GM21367 (cell line): ENCODE data around the gene DHODH.
"Not testable (repeated sequence)": the region's sequence is repeated elsewhere in the genome, so short reads cannot be mapped to it uniquely, and the experiment has no call there.

ENCODE experiments used
- ATAC-seq: cut with Tn5 transposase; IDR thresholded peaks from one replicate; pipeline ENCODE4 v1.9.1; 2021; ENCODE audit not compliant: unreplicated experiment

Gene DHODH

DNA sequence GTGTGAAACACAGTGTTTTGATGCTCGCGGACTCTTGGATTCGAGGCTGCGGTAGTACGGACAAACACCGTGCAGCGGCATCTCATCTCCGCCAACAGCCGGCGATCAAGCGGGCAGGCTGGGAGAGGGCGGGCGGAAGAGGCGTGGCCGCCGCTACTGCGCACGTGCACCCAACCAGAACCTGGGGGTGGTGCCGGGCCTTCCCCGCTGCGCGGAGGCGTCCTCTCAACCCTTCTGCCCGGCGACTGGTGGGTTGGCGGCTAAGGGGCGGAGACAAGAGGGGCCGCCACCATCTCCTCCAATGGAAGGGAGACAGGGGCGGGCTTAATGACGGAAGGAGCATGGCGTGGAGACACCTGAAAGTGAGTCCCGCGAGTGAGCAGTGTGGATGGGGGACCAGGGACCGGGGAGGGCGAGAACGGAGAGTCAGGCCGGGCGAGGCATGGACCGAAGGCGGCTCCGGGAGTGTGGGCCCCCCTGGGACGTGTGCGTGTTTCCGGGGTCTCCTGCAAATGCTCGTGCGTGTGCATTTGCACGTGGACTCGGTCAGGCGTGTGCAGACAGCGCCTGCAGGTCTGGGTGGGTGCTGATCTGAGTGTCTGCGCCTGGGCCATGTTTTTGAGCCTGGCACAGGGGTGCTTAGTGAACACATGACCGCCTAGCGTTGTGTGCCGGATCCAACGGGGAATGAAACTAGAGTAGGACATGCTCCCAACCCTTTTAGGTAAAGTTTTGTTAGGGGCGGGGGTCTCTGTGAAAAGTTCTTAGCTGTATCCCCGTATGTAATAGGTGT, at the start of gene DHODH:
TSS of gene DHODH (plus strand) at position 321 of the 793 bp plus-strand sequence. CDS start at position 342, 21 bp downstream.
- peak; percentile 99 for ATAC-seq

DNA sequence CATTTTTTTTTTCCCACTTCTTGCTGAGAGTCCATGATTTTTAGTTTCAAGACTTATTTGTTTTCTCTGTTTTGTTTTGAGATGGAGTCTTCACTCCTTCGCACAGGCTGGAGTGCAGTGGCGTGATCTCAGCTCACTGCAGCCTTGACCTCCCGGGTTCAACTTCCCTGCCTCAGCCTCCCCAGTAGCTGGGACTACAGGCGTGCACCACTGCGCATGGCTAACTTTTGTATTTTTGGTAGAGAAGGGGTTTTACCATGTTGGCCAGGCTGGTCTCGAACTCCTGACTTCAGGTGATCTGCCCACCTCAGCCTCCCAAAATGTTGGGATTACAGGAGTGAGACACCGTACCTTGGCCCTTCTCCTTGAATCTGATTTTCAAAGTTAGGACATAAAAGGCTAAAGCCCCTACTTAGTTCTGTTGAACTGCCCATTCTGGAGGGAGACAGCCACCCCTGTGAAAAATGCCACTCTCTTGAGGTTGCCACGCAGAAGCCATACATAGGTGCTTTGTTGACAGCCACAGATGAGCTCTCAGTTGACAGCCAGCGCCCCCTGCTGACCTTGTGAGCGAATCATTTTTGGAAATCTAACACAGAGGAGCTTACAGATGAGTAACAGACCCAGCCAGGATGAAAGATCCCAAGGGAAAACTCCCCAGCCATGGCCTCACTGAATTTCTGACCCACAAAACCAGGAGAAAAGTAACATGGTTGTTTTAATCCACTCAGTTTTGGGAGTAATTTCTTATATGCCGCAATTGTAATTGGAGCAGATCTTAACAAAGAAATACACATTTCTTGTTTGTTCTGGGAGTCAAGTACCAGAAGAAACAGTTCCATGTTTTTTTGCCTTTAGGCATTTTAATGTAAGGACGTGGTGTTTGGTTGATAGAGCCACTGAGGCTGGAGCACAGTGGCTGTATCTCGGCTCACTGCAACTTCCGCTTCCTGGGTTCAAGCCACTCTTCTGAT, 47.2 kb upstream of the DHODH start:
- ATAC-seq = no peak

GRCh38 chr16:71963125-71963875, 45.2 kb upstream of the DHODH start:
- no peak for ATAC-seq

DNA sequence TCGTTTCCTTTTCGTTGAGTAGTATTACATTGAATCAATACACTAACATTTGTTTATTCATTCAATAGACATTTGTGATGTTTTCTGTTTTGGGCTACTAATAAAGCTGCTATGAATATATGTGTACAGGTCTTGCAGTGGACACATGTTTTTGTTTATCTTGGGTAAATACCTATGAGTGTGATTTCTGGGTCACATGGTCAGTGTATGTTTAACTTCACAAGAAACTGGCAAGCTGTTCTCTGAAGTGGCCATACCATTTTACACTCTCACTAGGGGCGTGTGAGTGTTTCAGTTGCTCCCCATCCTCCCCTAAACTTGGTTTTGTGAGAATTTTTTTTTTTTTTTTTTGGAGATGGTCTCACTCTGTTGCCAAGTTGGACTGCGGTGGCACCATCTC, 43.3 kb upstream of the DHODH start:
- no peak for ATAC-seq

DNA sequence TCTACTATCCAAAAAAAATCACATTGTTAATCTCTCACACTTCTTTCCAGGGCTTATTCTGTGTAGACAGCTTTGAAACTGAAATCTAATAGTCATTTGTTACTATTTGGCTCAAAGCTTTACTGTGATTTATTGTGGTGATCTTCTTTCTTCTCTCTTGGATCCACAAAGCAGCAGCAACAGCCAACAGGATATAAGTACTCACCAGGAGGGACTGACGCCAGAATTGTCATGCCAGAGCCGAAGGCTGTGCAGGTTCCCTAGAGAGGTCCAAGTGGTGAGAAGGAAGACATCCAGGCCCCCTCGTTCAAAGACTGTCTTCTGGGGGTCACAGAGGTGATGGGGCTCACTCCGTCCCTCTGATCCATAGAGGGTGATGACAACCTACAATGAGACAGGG, 41.6 kb upstream of the DHODH start:
- ATAC-seq = no peak

- no peak for ATAC-seq
Measured at GRCh38 chr16:71969353-71969752, 39.2 kb upstream of the DHODH start.

- no peak for ATAC-seq
Measured at GRCh38 chr16:71971571-71971970, 37.0 kb upstream of the DHODH start.

GRCh38 chr16:71972356-71972755, 36.2 kb upstream of the DHODH start:
- no peak for ATAC-seq

DNA sequence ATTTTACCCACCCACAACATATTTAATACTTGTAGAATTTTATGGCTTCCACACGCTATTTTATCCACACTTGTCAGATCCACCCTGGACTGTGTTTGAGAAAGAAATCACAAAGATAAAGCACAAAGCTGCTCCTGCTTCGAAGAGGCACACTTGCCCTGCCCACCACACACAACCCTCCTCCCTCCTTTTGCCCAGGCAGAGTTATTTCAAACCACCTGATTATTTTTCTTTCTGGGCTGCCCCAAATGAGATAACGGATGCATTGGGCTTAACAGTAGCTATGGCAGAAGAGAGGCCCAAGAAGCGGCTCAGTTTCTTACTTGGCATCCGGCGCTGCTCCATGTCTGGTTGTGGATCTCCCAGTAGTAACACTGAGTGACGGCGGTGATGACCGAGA, 35.5 kb upstream of the DHODH start:
- no peak for ATAC-seq

GRCh38 chr16:71974068-71974818, 34.3 kb upstream of the DHODH start:
- no peak for ATAC-seq

- no peak for ATAC-seq
Measured at GRCh38 chr16:71985262-71985974, 23.1 kb upstream of the DHODH start.

GRCh38 chr16:71986131-71986530, 22.4 kb upstream of the DHODH start:
- no peak for ATAC-seq

DNA sequence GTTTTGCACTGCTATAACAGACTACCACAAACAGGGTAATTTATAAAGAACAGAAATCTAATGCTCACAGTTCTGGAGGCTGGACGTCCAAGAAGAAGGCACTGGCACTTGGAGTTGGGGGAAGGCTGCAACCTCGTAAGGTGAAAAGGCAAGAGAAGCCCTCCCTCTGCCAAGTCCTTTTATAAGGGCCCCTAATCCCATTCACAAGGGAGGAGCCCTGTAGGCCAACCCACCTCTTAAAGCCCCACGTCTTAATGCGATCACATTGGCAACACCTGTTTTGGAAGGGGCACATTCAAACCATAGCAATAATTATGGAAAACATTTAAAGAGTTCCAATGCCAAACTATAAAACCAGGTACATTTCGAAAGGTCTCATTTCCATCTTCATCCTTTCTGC, 13.5 kb upstream of the DHODH start:
- ATAC-seq = no peak

DNA sequence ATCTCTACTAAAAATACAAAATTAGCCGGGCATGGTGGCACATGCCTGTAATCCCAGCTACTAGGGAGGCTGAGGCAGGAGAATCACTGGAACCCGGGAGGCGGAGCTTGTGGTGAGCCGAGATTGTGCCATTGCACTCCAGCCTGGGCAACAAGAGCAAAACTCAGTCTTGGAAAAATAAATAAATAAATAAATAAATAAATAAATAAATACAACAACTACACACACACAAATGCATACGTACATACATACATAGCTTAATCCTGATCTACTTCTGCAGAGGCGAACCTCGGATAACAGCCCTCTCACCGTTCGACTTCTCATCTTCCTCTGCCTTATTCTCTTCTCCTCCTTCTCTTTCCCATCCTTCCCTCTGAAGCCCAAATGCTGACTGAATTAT, 11.0 kb upstream of the DHODH start:
- not testable (repeated sequence) for ATAC-seq

GRCh38 chr16:72001180-72001874, 7.2 kb upstream of the DHODH start:
- no peak for ATAC-seq

DNA sequence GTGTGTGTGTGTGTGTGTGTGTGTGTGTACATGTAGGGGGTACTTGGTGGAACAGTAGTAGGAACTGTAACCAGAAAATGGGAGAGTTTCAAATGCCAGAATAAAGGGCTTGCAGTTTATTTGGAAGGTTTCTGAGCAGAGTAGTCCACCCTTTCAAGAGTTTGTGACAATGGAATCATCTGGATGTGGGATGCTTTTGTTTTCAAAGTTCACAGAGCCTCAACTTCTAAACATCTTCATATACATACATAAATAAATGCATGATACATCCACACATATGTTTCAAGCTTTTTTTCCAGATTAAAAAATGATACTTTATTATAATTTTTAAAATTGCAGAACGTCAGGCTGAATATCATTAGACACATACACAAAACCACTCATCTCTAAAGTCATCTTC, 5.9 kb upstream of the DHODH start:
- ATAC-seq = no peak

DNA sequence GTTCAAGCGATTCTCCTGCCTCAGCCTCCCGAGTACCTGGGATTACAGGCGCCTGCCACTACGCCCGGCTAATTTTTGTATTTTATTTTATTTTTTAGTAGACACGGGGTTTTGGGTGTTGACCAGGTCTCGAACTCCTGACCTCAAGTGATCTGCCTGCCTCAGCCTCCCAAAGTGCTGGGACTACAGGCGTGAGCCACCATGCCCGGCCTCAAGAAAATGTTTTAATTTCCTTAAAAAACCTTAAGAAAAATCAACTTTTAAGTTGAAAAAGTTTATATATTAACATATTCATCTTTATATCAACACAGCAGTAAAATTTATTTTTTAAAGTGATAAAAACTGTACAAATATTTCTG, 500 bp upstream of the DHODH start:
- ATAC-seq = not testable (repeated sequence)

DNA sequence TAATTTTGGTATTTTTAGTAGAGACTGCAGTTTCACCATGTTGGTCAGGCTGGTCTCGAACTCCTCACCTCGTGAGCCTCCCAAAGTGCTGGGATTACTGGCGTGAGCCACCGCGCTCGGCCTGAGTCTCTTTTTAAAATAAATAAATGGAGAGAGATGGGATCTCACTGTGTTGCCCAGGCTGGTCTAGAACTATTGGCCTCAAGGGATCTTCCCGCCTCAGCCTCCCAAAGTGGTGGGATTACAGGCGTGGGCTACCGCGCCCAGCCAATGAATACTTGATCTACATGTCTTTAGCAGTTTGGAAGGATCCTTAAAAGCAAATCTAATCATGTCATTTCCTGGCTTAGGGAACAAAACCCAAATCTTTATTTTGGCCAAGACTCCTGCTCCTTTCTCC, 1.2 kb downstream of the DHODH start:
- no peak for ATAC-seq

- ATAC-seq = no peak
Measured at GRCh38 chr16:72012607-72013006, 4.1 kb downstream of the DHODH start.
